ENCODE measurements around the gene ACTN2.

The ACTN2 gene

DNA sequence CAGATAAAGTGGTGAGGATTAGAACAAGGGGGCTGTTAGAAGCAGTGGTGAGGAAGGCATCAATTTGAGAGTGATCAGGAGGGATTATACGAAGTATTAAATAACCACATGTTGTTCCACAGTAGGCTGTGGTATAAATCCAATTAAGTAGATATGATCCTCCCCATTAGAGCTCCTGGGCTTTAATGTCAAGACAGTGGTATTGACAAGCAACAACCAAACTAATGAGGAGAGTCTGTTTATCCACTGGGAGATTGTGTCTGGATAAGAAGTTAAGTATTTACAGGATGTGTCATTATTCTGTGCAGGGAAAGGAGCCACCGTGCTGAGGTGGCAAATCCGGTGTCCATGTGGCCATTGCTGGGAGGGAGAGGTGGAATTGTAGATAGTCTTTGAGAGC, 5.8 kb downstream of the ACTN2 start:
- no peak for DNase-seq

DNA sequence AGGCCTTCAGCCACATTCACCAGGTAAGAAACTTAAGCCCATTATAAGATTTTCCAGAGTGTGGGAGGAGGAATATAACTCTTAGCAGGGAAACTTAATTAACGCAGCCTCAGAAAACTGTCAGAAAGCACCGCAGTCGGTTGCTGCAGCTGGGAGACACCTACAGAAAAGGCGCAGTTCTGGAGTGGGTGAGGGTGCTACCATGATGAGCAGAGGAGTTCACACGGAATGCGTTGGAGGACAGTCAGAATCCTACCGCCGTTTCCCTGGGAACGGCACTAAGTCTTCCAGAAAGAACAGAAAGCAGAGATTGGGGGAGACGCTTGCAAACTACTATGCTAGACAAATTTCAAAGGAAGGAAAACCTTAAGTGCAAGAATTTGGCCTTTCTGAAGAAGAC, 6.4 kb downstream of the ACTN2 start:
- DNase-seq = no peak

DNA sequence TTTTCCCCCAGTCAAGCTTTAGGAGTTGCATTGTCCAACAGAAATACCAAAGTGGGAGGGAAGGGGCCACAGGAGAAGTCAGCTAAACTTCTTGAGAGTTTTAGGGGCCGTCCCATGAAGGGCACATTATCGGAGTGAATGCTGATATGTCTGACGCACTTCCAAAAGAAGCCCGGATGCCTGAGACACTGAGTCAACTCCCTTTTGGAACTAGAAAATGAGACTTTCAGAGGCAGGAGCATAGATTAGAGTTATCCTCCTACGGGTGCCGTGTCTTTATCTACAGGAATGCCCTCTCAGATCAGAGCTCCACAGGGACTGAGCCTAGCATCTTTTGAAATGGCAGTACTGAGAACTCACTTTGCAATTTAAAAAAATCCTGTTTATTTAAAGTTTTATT, 13.1 kb downstream of the ACTN2 start:
- DNase-seq = no peak

DNA sequence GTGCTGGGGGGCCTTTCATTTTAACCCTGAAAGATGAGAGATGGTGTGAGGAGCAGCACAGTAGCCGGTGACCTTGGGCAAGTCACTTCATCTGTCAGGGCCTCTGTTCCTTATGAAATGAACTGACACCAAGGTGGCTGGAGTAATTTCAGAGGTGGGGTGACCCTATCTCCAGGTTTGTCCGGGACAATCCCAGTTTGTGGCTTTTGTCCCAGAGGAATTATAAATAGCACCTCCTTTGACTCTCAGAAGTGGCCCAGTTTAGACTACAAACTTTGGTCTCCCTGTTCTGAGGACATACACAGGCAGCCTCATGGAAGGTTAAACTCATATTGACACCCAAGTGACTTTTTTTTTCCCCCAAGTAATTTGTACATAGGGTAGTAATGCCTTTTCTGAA, 14.6 kb downstream of the ACTN2 start:
- no peak for DNase-seq

DNA sequence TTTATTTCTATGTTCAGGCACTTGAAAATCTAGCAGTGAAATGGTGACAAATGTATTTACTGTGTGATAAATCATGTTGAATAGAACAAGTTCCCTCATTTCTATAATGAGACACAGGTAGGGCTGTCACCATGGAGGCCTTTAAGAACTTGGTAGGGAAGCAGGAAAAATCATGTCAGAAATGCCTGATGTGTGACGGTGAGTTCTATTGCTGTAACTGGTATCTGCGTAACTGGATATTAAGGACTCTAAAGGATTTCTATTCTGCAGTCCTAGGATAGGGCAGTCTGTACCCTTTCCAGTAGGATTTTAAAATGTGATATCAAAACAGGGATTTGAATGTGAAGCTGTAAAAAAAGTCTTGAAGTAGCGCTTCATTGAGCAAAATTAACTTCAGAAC, 15.5 kb downstream of the ACTN2 start:
- no peak for DNase-seq

DNA sequence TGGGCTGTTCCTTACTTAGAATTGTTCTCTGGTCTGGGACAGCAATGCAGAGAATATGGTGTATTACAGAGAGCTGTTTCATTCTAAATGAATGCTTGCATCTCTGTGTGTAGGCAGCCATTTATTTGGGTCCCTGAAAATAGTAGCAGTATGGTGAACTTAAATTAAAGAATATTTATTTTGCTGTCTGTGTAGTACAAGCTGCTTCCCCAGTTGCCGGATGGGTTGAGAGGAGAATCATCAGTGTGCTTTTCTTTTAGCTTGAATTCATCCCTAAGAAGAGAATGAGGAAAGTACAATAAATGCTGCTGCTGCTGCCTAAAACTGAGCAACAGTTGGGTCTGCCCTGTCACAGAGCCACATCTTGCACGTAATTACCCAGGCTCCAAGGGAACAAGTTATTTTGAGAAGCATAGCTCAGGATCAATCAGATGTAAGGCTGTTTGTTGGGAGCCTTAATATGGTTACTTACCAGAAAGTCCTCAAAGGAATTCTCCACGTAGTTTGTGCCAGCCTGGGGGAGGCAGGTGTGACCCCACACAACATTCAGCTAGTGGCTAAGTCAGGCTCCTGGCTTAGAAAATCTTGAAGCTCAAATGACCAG, 16.6 kb downstream of the ACTN2 start:
- DNase-seq = no peak

DNA sequence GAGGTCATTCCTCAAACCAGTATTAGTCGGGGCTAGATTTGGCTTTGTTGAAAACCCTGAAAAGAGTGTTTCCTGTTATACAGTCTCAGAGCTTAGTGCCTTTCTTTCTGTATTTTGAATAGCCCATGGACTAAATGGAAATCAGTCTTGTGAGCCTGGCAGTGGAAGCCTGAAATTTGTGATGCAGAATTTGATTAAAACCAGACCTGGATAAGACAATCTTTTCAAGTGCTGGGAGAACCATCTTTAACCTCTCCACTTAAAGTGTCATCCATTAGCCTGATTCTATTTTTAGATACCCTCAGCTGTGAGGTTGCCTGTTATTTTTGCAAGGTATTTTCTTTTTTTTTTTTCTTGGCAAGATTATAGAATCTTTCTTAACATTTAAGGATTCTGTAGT, 19.5 kb downstream of the ACTN2 start:
- DNase-seq = no peak

DNA sequence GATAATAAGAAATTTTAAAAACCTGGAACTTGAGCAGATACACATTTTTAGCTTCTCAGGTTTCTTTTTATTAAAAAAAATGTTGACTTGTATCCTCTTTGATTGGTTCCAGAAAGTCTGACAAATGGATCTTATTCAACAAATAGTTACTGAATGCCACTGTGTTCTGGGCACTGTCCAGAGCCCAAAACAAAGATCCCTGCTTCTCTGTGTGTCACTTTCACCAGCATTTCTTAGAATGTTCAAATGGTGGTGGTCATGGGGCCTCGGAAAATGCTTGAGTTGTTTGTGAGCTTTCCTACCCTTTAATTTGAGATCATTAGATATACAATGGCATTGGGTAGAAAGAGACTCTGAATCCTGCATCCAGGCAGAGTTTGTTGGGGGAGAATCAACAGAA, 19.9 kb downstream of the ACTN2 start:
- DNase-seq = no peak

DNA sequence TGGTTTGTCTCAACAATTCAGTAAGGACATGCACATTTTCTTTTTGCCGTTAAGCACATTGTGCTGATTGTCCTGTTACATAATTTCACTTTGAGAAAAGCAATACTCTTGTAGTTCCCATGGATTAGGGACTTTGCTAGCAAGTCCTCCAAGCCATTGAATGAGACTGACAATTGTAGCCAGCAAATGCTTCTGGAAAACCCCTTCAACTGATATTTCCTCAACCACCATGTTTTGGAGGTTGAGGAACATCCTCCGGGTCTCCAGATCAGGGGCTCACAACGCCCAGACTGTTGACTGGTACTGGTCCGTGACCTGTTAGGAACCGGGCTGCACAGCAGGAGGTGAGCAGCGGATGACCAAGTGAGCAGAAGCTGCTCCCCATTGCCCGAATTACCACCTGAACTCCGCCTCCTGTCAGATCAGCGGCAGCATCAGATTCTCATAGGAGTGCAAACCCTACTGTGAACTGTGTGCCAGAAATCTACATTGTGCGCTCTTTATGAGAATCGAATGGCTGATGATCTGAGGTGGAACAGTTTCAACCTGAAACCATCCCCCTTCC, 24.1 kb downstream of the ACTN2 start:
- DNase-seq = no peak

DNA sequence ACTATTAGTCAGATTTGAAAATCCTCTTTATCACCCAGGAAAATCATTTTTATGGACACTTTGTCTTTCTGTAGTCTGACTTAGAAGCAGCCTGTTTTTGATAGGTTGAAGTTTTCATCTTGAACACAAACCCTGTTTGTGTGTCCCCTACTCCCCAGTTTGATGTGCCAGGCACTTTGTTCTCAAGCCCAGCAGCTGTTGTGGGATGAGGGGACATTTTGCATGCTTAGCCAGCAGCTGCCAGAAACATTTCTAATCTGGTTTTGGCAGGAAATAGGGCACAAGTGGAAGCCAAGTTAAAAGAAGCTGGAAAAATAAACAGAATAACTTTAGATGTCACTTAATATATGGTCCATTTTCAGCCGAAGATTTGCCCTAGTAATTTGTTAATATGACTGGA, 29.9 kb downstream of the ACTN2 start:
- no peak for DNase-seq

DNA sequence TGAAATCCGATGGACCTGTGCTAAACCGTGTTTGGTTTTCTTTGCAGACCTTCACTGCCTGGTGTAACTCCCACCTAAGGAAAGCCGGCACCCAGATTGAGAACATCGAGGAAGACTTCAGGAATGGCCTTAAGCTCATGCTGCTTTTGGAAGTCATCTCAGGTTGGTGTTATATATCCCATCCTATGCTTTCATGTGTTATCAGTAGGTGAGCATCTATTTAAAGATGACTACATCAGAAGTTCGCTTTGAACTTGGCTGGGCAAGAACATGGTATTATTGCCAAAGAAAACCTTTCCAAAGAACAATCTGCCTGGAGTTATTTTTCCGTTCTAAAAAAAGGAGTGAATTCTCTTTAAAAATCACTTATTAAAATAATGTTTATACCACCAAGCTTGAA, 31.5 kb downstream of the ACTN2 start:
- DNase-seq = no peak

DNA sequence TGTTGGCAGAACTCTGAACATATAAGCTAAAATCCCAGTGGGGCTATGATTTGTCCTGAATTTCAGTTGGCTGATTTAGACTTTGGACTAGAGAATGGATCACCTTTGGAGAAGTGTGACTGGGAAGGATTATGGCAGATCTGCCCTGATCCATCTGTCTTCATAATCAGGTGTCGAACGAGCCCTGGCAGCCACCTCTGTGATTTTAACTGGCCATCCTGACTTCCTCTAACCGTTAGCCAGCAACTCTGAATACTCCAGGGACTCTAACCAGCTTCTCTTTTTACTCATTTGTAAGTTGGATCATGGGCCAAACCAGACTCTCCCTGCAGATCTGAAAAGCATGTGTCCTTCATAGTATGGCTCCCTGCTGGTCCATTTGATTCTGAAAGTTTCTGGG, 32.0 kb downstream of the ACTN2 start:
- no peak for DNase-seq

DNA sequence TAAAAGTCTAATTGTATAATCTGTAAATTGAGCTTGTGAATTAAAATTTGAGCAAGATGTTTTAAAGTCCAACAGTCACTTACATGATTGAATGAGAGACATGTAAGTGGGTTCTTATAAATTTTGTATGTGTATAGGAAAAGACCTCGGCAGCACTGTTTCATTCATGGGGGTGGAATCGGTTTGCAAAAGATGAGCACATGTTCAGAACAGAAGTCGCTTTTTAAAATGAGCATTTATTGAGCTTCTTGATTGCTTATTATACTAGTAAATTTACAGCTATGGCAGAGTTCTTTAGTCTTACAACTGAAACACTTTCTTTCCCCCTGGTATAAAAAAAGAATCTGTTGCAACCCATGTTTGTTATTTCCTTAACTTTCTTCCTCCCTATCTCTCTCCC, 33.9 kb downstream of the ACTN2 start:
- DNase-seq = no peak

DNA sequence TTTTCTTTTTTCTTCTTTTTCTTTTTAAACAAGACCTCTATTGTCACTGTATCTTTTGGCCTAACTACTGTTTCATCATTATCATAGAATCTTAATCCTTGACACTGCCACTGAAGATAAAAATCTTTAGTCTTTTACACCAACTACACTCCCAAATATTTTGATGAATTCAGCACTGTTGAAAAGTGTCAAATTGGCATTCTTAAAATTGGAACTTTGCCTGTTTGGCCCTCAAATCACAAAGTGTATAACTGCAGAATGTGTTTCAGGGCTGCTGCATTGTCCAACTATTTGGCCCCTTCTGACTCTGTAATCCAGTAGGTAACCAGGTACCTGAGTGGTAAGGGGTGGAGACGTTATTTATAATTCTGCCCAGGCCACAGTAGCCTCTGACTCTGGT, 34.3 kb downstream of the ACTN2 start:
- DNase-seq = no peak

DNA sequence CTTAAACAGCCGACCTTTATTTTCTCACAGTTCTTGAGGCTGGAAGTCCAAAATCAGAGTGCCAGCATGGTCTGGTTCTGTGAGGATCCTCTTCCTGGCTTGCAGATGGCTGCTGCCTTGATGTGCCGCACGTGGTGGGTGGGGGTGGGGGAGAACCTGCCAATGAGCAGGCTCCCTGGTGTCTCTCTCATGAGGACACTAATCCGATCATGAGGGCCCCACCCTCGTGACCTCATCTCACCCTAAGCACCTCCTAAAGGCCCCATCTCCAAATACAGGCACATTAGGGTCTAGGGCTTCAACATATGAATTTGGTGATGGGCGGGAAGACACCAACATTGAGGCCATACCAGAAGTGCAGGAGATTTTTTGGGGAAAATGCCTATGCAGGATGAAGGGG, 37.8 kb downstream of the ACTN2 start:
- no peak for DNase-seq

DNA sequence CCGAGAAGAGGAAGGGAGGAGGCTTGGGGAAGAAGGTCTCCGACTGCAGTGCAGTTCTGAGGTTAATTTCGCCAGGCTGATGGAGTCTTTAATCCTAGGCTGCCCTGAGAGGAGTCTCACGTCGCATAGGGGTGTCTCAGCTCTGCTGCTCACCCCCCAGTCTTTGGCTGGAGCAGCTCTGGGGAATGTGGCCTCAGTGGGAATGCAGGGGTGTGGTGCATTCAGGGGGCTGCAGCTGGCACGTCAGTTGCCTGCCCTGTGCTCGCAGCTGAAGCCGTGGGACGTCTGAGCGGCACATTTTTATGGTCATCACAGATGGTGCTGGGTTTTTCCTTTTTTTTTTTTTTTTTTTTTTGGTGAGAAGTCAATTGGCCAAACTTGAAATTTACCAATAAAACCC, 38.2 kb downstream of the ACTN2 start:
- DNase-seq = no peak

DNA sequence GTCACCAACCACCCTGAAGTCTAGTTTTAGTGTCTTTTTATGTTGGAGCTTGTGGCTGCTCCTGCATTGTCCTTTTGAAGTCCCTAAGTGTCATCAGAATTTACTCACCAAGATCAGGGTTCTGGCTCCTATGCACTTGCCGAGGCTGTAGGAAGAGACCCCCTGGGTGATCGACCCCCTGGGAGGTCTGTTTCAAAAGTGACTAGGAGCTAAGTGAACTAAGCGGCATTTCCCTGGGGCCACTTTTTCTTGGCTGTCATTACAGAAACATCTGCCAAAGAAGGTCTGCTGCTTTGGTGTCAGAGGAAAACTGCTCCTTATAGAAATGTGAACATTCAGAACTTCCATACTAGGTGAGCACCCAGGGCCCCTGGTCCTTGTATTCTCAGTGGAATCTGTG, 39.4 kb downstream of the ACTN2 start:
- no peak for DNase-seq

DNA sequence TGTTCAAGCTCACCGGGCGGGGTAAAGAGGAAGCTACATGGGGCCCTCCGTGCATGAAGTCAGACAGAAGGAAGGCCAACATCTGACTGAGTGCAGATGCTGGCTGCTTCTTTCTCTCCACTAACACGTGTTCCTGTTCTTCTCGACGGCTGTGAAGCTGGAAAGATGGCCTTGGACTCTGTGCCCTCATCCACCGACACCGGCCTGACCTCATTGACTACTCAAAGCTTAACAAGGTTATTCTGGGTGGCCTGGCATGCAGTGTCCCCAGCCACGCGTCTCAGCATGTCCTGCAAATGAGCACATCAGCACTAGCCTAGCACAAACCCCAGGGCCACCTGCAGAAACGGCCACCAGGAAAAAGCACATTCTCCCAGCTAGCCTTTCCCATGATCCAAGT, 41.2 kb downstream of the ACTN2 start:
- no peak for DNase-seq

DNA sequence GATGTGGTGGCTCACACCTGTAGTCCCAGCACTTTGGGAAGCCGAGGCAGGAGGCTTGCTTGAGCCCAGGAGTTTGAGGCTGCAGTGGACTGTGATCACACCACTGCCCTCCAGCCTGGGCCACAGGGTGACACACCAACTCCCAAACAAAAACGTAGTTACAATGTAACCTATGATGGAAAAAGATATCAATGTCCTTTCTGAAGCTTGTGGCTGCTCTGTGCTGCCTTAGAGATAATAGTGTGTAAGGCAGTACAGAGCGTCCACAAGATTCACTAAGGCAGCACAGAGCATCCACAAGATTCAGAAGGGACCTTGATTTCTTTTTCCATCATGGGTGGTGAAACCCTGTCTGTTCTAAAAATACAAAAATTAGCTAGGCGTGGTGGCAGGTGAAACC, 42.5 kb downstream of the ACTN2 start:
- no peak for DNase-seq

DNA sequence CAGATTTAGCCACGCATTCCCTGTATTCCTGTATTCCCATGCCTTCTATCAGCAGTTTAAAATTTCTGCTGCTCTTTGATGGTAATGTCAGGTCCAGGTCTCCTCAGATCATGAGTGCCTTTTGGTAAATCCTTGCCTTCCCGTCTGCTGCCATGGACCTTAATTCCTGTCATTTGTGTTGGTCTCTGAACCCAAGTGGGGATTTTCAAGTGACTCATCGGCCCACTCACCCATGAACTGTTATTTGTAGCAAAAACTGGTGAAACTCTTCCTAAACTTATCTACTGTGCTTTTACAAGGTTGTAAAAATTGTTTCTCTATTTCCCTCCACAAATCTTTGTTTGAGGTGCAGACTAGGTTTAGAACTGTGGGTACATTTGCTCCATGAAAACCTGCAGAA, 47.4 kb downstream of the ACTN2 start:
- no peak for DNase-seq

DNA sequence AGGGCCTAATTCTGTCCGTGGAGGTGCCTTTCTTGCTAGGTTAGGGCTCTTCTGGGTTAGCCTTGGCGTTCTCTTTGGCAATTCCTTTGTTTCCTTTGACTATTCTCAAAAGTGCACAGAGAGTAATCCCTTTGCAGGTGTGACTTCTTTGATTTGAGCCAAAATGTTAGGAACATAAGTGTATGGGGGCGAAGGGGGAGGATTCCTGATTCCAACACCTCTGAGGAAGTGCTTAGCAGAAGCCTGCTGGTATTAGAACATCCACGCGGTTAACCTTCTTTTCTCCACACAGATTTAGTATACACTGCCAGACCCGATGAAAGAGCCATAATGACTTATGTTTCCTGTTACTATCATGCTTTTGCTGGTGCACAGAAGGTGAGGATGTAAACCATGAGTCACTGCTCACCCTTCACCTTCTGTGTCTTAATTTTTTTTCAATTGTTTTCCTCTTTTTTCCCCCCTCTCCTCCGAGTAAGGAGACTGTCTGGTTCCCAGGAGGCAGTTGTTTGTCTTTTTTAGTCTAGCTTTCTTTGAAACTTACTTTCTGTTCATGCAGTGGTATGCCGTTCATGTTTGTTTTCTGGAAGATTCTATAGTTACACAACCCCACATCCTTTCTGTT, 48.0 kb downstream of the ACTN2 start:
- DNase-seq = no peak

DNA sequence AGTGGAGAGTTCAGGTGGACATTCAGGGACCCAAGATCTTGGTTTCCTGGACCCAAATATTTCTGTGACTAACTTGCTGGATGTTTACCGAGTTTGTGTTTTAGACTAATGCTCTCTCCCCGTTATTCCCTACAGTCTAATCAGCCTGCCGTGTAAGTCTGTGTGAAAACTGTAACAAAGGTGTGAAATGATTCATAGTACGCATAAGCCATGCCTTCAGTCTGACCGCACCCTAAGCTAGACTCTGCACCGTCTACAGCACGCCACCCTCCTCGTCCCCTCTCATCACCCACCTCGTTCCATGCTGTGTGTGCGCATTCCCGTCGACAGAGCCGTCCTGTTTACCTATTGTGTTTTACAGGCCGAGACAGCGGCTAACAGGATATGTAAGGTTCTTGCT, 50.5 kb downstream of the ACTN2 start:
- no peak for DNase-seq

DNA sequence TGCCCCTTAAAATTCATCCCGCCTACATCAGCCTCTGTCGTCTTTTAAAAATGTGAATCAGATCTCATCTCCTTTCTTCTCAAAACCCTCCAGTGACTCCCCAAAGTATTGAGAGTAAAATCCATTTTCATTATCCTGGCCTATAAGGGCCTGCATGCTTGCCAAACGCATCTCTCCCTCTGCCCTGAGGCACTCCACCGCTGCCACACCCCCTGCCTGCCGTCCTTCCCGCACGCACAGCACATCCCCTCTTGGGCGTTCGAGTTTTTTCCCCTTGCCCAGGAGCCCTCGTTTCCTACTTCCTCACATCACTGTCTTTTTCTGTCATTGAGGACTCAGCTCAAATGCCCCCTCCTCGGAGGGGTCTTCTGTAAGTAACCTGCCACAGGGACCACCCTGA, 55.5 kb downstream of the ACTN2 start:
- no peak for DNase-seq

DNA sequence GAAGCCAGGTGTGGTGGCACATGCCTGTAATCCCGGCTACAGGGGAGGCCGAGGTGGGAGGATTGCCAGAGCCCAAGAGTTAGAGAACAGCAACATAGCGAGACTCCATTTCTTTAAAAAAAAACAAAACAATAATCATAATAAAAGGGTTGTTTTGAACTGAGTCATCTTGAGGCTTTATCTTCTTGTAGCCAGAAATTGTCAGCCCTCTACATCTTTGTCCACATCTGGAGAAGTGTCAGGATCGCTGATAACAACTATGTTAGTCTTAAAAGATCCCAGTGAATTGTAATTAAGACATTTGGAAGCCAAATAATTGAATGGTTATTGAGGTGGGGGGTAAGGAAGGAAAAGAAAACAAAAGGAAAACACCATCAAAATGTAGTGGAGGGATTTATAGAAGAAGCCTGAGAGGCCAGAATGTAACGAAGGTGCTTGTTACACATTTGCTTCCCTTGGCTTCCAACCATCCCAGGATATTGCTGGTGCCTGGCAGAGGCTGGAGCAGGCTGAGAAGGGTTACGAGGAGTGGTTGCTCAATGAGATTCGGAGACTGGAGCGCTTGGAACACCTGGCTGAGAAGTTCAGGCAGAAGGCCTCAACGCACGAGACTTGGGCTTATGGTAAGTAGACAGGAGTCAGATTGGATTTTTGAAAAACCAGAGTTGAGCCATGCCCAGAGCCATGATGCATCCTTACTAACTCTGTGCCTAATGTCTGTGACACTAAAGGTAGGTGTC, 56.3 kb downstream of the ACTN2 start:
- DNase-seq = no peak
